Measurements from ENCODE around the gene RNF175.

The RNF175 gene

DNA sequence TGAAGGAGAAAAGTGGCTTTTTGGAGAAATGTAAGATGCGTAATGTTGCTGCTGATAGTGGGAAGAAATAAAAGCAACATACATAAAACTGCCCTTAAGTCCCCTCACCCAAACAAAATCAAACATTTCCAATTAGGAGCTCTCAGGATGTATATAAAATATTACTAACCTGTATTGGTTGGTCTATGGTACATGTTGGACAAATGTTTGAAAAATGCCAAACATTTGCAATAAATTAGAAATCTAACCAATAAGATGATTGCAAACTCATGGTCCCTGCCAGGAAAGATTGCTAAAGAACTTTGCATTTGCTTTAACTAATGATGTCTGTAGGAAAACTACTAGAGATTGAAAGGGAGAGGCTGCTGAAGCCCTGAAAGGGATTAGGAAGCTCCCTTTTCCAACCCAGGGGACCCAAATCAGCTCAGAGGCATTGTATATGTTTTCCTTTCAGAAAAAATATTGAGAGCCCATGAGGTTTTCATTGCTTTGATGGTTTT, 27.3 kb upstream of the RNF175 start:
- no peak for DNase-seq (ENCODE audit: low read depth)
- H3K4me3 ChIP-seq (ENCODE audit: low read depth, low read length) = peak overlapping the region; percentile 6

DNA sequence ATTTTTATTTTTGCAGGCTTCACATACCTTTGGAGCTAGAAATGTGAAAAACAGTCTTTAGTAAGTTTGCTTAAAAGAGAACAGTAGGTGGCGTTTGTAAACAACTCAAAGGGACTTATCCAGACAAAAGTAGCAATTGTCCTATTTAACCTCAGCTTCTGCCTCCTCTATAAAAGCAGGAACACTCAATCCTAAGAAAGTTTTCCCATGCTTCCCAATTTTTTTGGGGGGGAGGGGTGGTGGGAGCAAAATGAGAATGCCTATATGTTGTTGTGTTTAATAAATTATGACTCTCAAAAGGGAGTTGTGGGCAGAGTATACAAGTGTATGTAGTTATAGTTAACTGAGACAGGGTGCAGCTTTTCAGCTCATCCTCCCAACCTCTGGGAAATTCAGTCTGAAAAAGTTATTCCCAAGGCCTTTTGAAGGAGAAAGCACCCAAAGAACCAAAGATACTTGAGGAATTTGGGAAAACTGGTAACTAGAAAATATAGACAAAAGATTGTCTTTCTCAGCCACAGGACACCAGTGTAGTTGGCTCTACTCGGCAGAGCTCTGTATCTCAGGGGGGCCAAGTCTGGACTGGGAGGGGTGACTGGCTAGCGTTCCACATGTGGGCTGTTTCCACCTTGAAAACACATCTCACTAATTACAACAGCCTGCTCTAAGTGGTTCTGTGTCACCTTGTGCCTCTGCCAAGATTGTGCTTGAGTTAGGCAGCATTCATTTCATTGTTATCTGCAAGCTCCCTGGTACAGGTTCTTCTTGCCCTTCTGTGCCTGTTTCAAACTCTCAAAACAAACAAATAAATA, 26.3 kb upstream of the RNF175 start:
- DNase-seq (ENCODE audit: low read depth) = no peak
- no peak overlapping the region for H3K4me3 ChIP-seq (ENCODE audit: low read depth, low read length)

DNA sequence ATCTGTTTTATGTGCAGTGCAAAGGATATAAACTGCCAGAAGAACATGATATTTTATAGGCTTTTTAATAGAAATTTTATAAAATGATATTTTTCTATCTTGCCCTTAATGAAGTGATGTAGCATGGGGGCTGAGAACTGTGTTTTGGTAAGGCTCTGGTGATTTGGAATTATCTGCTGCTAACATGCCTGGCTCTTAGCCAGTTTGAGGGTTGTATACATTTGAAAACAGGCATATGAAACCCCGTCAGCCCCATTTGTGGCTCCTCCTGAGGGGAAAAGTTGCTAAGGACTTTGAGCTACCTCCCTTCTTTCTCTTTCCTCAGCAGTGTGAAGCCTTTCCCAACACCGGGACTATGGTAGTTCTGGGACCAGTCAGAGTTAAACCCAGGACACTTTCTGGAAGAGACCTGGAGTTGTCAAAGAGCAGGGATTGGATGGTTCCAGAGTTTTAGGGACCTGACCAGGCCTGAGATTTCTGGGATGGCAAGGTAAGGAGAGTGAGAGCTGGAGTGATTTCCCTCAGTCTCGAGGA, 24.4 kb upstream of the RNF175 start:
- no peak for DNase-seq (ENCODE audit: low read depth)
- H3K4me3 ChIP-seq (ENCODE audit: low read depth, low read length) = no peak overlapping the region

DNA sequence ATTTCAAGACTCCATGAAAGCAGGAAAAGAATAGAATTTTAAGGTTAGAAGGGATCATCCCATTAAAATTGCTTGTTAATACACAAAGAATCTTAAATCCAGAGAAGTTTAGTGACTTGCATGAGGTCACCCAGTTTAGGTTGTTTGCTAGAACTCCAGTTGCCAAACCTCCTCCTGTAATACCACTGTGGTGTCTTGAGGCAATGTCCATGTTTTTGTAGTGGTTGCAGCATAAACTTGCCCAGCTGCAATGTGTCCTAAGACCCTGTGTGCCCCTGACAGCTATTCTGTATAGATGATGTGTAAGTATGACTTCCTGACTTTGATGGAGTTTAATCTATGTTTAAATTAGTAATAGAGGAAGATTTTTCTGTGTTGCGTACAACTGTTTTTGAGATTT, 22.8 kb upstream of the RNF175 start:
- no peak overlapping the region for H3K4me3 ChIP-seq (ENCODE audit: low read depth, low read length)
- peak; percentile 73 for DNase-seq (ENCODE audit: low read depth)

DNA sequence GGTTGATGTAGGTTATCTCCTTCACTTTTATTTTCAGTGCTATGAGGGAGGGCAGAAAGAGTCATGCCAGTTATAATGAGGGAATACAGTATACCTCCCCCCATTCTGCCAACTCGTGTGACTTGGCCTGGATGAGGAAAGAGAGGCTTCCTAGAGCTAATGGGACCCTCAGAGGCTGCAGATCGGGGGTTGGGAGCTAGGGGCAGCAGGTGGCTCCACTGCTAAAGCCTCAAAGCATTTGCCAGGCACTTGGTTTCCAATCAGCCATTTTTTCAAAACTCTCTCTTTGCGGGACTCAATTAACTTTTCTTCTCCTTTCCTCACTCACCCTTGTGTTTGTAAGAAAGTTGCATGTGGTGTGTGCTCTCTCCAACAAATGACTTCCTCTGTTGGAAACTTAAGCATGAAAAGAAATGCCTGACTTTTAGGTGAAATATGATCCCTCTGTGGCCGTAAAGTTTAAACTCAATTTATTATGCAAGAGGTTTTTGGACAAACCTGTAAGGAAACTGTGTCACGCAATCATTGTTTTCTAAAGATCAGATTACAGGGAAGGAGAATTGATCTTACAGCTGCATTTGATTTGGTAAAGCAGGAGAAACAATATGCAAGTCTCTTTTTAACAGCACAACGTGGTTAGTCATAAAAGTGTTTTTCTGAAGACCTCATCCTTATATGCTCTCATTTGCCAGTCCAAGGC, 22.0 kb upstream of the RNF175 start:
- H3K4me3 ChIP-seq (ENCODE audit: low read depth, low read length) = no peak overlapping the region
- DNase-seq (ENCODE audit: low read depth) = peak; percentile 86

DNA sequence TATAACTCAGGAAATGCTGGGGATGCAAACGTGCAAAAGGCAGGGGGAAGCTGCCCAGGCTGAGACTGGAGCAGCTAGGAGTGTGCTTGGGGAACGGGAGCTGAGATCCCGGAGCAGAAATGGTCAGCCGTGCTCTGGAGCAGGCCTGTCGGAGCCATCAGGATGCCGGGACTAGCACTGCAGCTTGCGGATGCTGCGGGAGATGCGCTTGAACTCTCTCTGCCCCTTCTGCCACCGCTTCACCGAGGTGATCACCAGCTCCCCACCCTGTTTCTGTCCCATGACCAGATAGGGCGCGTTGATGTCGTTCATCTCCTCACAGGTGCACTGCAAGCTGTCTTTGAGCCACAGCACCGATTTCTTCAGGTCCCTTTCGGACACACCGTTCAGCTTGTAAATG, 21.5 kb upstream of the RNF175 start:
- no peak overlapping the region for H3K4me3 ChIP-seq (ENCODE audit: low read depth, low read length)
- DNase-seq (ENCODE audit: low read depth) = no peak

DNA sequence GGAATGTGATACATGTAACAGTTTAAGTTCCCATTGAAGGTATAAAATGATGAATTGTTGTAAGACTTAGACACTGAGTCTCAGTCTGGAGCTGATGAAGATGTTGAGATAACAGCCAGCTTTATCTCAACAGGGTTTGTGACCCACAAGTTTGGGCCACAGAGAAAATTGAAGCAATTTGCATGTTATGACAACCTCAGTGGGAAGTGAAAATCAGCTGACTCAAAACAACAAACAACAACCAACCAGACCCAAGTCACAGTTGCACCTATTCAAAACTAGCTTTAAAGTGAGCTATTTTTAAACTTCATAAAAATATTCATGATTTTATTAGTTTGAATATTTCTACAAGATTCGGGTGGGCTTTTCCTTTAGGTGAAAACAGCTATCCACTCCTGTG, 21.1 kb upstream of the RNF175 start:
- no peak overlapping the region for H3K4me3 ChIP-seq (ENCODE audit: low read depth, low read length)
- no peak for DNase-seq (ENCODE audit: low read depth)

DNA sequence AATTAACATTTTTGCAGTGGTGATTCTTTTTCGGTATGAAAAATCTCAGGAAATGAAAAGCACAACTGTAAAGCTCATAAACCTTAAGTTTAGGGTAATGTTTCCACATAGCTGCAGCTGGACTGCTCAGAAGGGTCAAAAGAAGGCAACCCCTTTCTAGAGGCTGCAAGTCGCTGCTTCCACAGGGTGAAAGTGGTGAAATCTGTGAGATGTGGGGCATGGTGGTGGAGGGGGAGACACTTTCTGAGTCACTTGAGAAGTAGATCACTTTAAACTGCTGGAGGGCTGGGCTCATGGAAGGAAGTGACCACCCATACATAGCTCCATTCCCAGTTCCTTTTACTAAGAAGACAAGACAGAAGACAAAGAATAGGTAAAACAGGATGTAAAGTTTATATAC, 20.4 kb upstream of the RNF175 start:
- peak; percentile 65 for DNase-seq (ENCODE audit: low read depth)
- no peak overlapping the region for H3K4me3 ChIP-seq (ENCODE audit: low read depth, low read length)

DNA sequence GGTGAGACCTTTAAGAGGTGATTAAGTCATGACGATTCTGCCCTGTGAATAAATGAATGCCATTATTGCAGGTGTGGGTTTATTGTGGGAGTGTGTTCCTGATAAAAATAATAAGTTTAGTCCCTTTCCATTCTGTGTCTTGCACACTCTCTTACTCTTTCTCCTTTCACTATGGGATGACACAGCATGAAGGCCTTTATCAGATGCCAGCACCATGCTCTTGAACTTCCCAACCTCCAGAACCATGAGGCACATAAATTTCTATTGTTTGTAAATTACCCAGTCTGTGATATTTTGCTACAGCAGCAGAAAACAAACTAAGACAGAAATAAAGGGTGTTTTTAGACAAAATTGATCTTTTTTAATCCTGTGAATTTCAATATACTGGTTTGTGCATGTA, 18.6 kb upstream of the RNF175 start:
- H3K4me3 ChIP-seq (ENCODE audit: low read depth, low read length) = no peak overlapping the region
- DNase-seq (ENCODE audit: low read depth) = no peak

DNA sequence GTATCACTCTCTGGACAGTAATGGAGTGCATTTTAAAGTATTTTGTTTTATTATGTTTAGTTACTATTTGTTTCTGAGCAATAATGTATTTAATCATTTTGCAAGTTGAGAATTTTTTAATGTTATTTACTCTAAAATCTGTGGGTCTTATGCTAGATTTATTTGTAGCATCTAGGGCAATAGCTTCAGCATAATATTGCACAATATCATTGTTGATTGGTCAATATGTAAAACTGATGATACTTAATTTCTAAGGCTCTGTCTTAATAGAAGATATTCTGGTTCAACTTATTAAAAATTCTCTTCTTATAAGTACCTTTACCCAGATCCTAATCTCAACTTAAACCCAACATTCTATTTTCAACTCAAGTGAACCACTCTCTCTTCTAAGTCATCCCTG, 17.6 kb upstream of the RNF175 start:
- no peak for DNase-seq (ENCODE audit: low read depth)
- H3K4me3 ChIP-seq (ENCODE audit: low read depth, low read length) = no peak overlapping the region

DNA sequence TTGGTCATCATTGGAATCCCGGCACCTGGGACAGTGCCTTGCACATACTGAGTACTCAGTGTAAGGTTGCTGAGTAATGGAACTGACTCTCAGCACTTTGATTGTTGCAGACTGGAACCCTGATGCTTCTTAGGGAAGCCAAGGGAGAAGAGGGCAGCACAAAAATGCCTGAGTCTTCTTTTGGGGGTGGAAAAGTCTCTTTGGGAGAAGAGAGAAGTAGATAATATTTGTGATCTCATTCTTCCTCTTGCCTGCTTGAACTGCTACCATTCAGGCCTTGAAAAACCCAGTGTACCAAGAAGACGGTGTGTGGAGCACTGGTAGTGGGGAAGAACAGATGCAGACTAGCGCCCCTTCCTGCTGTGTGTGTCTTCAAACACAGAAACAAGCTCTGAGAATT, 16.8 kb upstream of the RNF175 start:
- no peak for DNase-seq (ENCODE audit: low read depth)
- H3K4me3 ChIP-seq (ENCODE audit: low read depth, low read length) = no peak overlapping the region

DNA sequence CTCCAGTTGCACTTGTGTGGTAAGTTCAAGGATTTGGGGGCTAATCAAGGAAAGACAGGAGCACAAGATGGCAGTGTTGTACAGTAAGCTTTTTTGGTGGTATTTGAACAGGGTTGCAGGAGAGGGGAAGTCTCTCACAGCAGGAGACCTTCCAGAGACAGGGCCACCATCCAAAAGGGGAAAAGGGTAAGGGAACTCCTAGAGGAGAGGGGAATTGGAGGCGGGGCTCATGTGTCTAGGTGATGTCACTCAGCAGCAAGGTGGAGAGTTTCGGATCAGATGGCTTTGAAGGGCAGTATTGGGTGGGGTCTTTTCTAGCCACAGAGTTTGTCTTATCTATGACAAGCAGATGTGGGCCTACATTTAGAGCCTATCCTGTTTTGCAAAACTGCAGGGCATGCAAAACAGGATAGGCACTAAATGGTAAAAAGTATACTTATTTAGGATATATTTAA, 13.4 kb upstream of the RNF175 start:
- no peak overlapping the region for H3K4me3 ChIP-seq (ENCODE audit: low read depth, low read length)
- no peak for DNase-seq (ENCODE audit: low read depth)

DNA sequence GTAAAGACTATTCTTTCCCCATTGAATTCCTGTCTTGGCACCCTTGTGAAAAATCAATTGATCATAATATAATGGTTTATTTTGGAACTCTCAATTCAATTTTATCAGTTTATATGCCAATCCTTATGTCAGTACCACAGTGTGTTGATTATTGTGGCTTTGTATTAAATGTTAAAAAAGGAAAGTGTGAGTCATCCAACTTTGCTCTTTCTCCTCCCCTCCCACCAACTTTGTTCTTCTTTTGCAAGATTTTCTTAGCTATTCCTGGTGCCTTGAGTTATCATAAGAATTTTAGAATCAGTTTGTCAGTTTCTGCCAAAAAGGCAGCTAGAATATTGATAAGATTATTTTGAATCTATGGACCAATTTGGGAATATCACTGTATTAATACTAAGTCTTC, 11.2 kb upstream of the RNF175 start:
- no peak for DNase-seq (ENCODE audit: low read depth)
- no peak overlapping the region for H3K4me3 ChIP-seq (ENCODE audit: low read depth, low read length)

DNA sequence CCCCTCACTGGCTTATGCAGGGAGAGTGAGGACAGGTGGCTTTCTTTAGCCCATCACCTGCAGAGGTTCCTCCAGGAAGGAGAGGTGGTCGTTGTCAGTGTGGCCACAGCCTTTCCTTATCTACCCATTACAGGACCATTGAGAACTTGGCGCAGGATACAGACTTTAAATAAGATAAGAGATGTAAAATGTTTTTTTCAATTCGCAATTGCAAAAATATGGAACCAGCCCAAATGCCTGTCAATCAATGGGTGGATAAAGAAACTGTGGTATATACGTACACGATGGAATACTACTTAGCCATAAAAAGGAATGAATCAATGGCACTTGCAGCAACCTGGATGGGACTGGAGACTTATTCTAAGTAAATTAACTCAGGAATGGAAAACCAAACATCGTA, 6.9 kb upstream of the RNF175 start:
- no peak overlapping the region for H3K4me3 ChIP-seq (ENCODE audit: low read depth, low read length)

DNA sequence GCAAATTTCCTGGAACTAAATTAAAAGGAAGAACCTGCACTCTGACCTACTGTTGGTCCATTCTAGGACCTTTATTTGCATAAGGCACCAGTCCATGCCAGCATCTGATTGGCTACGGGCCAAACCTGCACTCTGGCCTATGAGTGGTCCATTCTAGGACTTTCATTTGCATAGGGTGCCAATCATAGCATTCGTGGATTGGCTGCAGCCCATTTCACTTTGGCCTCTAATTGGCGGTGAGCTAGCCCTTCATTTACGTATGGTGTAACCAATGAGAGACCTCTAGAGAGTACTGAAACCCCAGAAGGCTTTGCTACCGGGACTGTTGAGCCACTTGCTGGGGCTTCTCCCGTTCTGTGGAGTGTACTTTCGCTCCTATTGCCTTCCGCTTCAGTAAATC, 6.1 kb upstream of the RNF175 start:
- no peak overlapping the region for H3K4me3 ChIP-seq (ENCODE audit: low read depth, low read length)
- no peak for DNase-seq (ENCODE audit: low read depth)

More for the DNA sequence above, 6.9 kb upstream of the RNF175 start:
- no peak for DNase-seq (ENCODE audit: low read depth)

DNA sequence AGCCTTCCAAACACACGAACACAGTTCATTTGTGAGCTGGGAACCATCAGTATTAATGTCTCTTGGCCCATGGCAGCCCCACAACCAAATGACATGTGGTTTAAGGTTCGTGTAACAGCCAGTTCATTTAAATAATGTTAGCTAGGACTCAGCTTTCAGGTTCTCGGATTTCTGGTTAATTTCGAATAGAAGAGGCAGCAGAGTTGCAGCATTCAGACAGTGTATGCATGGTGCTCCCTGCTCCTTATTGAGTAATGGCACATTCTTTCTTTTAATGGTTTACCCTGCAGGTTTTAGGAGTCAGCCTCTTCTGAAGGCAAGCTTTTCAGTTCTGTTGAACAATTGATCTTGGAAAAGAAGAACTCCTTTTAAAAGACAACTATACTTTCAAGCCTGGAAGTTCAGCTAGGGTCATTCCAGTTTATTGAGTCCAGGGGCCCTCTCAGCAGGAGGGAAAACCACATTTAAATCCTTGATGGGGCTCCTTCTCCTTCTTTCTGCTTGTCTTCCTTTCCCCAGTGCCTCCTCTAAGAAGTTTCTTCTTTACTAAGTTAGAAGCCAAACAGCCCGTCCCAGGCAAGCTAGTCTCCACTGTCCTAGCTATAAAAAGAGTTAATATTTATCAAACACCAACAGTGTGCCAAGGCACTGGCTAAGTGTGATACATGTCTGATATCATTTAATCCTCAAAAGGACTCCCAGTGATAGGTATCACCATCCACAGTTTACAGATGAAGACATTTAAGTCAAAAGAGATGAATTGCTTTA, 5.0 kb upstream of the RNF175 start:
- DNase-seq (ENCODE audit: low read depth) = no peak
- H3K4me3 ChIP-seq (ENCODE audit: low read depth, low read length) = no peak overlapping the region

DNA sequence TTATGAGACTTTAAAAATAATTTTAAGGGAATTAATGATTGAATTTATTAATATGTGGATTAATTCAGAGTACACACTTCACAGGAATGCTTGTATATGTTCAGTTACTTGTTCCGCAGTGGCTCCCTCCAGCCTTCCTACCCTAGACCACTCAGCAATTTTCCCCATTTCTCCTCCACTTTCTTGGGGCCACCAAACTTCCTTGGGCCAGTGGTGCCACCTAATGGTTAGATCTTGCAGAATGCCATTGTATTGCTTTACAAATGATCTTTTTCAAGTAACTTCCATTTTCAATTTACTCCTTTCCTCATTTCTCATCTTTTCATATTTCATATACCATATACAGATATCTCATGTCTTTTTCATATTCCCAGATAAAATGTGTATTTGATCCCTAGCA, 3.6 kb upstream of the RNF175 start:
- no peak for DNase-seq (ENCODE audit: low read depth)

DNA sequence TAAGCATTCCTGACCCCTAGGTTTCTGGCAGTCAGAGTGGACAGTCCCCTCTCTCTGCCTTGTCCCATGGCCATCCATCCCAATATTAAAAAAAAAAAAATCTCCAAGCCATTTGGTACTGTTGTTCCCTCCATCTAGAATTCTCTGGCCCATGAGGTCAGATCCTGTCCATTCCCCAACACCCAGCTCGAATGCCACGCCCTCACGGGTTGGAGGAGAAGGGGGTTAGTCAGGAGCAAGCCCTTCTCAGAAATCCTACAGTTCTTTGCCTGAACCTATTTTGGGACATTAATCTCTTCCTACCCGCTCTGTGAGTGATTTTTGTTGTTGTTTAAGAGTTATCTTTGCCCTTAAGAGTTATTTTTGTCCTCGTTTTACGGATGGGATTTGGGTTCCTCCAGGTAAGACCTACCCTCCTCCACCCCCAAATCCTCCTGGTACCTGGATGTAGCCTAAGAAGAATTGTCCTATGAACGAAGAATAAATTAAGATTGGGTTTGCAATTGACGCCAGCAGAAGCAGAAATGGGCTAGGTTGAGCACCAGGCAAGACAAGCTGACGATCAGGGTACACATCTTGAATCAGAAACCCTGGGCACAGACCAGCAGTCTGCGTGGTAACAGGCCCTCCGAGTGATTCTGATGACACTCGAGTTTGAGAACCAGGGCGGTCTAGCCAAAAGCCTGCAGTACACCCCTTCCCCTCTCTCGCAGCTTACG, 977 bp downstream of the RNF175 start:
- DNase-seq (ENCODE audit: low read depth) = no peak
- H3K4me3 ChIP-seq (ENCODE audit: low read depth, low read length) = peak overlapping the region; percentile 51

More for the DNA sequence above, 3.6 kb upstream of the RNF175 start:
- no peak overlapping the region for H3K4me3 ChIP-seq (ENCODE audit: low read depth, low read length)

DNA sequence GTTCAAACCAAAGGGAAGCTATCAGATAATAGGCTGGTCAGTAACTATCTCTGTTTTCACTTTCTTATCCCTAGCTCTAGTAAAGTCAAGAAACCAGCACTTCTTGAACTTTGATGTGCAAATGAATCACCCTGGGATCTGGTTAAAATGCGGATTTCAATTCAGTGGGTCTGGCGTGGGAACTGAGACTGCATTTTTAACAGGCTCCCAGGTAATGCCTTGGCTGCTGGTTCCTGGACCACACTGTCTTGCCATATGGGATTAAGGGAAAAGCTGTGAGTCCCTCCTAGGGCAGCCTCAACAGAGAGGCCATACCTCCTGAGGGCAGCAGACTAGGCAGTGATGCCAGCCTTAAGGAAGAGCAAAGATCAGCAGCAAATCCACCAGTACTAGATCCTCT, 1.7 kb downstream of the RNF175 start:
- DNase-seq (ENCODE audit: low read depth) = no peak
- no peak overlapping the region for H3K4me3 ChIP-seq (ENCODE audit: low read depth, low read length)

All from skeletal muscle cell (primary cell).